Measurements from ENCODE around the gene OVCA2.

GRCh38 chr17:2018716-2019510 is 22.9 kb upstream of the OVCA2 start:
- TF ChIP-seq CTCF (IDR thresholded peaks at IDR 0.05; ENCODE audit: low read length) (no peak), EZH2 (IDR thresholded peaks at IDR 0.05; ENCODE audit: borderline replicate concordance, low read length) (no peak)

Data from OCI-LY1 (cell line).